NCI-H82 (cell line): ENCODE data around the gene GMPPA.
A peak's percentile ranks its signal among the peaks of the same experiment; 100 is the strongest.

ENCODE experiments used
- DNase-seq: peaks from one replicate; lab custom pipeline; 2025; lab: John Stamatoyannopoulos, UW

The GMPPA gene

DNA sequence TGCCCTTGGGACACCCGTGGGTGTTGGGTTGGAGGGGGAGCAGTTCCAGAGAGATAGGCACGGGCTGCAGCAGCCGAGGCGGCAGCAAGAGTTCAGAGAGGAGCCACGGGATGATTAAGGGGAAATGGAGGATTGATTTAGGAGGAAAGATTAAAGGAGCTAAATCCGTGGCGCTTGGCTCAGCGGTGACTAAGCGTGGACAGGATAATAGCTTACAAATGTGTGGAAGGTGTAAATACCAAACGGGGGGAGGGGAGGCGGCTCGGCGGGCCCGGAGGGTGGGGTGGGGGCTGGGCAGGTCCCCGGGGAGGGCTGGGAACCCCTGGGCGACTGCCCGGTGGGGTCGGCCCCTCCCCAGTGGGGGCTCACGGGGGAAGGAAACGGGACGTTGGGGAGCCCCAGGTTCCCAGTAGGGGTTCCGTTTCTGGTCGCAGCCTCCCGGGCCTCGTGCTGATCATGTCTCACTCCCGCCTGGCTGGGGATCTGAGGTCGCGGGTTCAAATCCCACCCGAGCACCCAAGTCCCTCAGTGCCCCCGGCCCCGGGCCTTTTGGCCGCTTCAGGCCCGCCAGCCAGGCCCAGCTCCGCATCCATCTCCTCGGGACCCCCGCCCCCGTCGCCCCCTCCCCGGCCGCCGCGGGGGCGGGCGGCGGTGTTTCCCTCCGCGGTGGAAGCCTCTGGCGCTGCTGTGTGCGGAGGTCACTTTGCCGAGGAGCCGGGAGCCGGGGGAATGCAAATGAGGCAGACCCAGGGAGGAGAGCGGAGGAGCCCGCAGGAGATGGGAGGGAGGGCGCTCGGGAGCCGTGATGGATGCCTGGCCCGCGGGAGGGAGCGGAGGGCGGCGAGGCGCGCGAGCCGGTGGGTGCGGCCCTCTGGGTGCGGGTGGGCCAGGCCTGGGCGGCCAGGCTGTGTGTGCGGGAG is 23.7 kb downstream of the GMPPA start:
- peak; percentile 96 for DNase-seq

DNA sequence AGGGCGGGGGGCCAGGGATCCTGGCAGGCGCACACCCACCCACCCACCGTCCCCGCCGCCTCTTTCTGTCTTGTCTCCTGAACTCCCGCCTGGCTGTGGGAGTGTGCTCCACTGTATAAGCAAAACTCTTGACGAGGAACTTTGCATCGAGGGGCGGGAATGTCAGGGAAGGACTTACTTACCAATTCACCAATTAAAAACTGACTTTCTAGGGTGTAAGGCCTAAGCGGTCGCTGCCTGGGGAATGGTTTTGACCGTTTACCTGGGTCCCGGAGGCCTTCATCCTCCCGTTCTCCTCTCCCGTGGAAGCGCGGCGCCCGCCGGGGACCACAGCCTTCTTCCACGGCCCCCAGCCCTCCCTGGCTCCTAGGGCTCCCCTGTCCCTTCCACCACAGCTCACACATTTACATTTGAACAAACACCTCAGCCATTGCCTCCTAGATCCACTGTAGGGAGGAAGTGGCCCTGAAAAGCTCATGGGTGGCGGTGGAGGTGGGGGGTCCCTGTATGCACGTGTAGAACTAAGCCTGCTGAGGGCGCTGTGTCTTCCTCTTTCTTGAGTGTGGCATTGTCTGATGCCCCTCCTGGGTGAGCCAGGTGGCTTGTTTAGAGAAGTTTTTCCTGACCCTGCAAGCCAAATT is 24.5 kb downstream of the GMPPA start:
- peak; percentile 51 for DNase-seq

DNA sequence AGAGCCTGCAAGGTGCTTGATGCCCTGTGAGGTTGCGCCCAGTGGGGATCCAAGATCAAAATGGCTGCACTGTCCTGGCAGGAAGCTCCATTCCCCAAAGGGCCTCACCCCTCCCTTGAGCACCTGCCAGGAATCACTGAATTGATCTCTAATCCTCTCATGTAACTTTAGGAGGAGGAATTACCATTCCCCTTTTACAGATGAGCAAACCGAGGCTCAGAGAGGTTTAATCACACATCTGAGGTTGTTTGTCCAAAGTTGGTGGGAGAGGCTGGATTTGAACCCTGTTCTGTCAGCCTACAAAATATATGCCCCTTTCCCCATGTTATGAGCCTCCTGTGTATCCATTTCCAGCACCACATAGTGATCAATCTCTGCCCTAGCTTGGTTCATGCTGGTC is 26.1 kb downstream of the GMPPA start:
- no peak for DNase-seq

DNA sequence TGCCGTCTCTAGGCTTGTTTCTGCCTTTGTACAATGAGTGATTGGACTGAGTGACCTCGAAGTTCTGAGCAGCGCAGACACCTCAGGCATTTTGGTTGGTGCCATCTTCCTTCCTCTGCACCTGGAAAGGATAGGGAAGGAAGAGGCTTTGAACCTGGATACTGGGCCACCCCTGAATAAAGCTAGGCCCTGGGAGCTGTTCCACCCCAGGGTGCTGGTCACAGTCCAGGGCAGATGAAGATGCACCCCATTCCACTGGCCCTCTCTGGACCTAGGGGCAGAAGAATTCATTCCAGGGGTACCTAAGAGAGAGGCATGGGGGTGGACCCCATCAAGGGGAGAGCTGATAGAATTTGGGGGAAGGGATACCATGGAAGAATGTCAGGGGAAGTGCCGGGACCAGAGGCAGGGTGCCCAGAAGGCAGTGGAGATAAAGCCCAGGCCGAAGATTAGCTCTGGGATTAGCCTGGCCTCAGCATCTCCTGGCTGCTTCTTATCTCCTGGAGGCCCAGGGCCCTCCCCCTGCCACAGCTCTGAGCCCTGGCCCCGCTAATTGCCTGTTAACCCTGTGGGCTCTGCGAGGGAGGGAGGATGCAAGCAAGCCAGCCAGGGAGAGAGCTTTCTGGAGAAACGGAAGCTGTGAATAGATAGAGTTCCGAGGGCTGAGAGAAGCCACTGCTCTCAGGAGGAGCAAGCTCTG is 27.0 kb downstream of the GMPPA start:
- peak; percentile 99 for DNase-seq

DNA sequence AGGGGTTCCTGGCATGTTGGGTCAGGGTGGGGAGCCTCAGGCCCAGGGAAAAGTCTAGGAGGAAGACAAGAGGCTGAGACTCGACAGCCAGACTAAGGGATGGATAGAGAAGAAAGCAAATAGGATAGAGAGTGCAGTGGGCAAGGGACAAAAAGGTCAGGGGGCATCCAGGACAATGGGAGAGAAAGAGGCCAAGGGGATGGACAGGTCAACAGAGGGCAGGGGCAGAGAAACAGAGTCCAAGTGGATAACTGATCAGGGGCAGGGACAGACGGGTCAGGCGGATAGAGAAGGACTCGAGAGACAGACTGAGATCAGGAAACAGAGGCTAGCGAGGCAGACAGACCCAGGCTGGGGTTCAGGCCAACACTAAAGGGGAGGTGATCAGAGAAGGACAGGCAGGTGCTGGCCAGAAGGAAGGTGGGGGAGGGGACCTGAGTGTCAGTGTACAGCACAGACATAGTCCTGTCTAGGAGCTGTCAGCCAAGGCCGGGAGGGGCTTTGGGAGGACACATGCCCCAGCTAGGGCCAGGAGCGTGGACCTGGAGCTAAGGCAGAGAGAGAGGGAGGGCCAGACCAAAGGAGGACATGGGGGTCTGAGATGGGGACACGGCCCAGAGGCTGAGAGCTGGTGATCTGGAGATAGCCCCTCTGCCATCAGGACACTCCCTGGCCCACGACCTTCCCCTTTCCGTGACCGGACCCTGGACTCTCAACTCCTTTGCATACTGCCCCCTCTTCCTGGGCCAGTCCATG is 27.8 kb downstream of the GMPPA start:
- peak; percentile 52 for DNase-seq

DNA sequence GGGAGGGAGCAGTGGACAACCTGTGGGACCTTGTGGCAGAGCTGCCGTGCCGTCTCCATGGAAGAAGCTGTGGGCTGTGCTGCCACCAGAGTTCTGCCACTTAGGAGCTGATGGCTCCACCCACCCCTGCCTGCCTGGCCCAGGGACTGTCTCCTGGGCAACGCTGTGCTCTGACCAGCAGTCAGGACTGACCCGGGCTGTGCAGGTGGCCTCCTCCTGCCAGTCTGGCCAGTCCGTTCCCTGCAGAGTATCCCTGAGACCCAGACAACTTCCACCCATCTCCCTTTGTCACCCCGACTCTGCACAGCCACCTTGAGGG is 28.3 kb downstream of the GMPPA start:
- no peak for DNase-seq

DNA sequence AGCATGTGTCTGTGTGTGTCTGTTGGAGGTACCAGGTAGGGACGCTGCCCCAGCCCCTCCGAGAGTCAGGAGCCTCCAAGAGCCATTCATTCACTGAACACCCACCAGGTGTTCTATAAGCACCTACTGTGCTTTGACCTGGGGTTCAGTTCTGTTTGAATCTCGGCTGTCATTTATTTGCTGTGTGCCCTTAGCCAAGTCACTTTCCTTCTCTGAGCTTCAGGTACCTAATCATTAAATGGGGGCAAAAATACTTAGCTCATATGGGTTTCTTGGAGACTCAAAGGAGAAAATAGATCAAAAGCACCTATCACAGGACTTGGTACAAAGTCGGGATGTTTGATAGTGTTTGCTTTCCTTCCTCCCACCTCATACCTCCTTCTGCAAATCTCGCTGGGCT is 28.8 kb downstream of the GMPPA start:
- no peak for DNase-seq

DNA sequence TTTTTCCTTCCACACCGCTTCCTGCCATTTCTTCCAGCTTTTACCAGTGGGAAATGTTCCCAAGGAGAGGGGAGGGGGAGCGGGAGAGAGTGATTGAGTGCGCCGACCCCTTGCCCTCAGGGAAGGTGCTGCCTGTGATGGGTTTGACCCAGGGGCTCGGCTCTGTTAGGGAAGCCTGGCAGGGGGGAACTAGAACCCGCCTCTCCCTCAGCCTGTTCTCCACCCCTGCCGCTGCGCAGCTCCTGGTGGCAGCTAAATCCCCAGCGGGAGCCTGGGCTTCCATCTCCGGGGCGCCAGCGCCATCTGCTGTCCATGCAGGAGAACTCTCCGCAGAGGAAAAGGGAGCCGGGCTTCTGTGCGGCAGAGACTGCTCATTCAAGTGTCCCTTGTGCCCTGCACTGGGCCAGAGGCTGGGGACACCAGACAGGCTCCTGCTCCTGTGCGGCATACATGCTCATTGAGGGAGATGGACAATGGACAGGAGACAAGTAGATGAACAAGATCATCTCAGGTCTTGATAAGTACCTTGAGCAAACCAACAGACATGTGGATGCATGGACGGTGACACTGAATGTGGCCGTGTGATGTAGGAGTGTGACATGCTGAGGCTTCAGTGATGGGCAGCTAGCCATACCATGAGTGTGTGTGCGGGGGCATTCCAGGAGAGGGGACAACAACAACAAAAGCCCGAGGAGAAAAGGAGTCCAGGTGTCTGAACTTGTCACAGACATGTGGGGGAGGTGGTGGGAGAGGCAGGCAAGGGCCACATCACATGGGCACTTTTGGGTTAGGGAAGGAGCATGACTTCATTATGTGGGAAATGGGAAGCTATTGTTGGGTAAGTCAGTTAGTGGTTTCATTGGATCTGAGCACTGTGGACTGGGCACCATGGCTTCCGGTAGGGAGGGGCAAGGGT is 31.6 kb downstream of the GMPPA start:
- DNase-seq: peak; percentile 96

DNA sequence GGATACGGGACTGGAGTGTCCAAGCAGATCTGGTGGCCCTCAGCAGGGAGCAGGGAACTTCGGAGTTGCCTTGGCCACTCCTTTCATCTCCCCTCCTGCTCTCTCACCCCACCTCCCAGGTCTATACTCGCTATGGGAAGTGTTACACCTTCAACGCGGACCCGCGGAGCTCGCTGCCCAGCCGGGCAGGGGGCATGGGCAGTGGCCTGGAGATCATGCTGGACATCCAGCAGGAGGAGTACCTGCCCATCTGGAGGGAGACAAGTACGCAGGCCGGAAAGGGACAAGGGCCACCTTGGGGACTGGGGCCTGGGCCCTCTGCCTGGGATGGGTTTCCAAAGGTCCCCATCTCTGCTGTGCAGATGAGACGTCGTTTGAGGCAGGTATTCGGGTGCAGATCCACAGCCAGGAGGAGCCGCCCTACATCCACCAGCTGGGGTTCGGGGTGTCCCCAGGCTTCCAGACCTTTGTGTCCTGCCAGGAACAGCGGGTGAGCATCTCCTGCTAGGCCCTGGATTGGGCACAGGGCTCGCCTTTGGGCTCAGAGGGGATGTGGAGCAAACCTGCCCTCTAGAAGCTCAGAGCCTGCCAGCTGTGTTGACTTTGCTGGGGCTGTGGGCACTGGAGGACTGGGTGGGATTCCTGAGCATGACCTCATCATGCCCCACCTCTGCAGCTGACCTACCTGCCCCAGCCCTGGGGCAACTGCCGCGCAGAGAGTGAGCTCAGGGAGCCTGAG is 33.1 kb downstream of the GMPPA start:
- no peak for DNase-seq

DNA sequence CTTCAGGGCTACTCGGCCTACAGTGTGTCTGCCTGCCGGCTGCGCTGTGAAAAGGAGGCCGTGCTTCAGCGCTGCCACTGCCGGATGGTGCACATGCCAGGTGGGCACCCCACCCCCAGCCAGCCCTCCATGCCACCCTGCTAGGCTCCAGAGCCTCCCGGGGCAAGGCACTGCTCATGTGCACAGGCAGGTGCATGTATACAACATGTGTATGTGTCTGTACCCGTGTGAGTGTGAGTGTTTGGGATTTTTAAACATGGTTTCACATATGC is 33.6 kb downstream of the GMPPA start:
- no peak for DNase-seq

DNA sequence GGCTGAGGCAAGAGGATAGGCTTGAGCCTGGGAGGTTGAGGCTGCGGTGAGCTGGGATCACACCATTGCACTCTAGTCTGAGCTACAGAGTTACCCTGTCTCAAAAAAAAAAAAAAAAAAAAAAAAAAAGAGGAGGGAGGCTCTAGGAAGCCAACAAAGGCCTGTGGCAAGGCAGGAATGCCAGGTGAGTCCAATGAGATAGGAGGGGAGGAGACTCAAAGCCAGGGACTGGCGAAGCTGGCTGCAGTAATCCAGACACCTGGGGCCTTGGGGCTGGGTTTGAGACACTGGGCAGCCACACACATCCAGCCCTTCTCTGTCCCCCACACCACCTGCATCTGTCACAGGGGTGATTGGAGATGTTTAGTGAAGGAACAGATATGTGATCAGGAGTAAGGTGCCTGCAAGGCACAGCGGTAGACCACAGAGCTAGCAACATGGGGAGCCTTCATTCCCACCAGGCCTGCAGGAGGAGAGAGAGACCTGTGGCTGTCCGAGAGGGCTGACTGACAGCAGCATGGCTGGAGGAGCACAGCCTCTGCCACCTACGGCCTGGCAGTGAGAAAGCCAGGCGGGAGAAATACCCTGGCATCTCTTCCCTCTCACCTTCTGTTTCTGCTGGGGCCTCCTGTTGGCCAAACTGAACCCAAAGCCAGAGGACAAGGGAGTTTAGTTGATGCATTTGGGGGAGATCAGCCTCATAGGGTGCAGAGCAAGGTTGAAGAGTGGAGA is 35.4 kb downstream of the GMPPA start:
- DNase-seq: no peak

DNA sequence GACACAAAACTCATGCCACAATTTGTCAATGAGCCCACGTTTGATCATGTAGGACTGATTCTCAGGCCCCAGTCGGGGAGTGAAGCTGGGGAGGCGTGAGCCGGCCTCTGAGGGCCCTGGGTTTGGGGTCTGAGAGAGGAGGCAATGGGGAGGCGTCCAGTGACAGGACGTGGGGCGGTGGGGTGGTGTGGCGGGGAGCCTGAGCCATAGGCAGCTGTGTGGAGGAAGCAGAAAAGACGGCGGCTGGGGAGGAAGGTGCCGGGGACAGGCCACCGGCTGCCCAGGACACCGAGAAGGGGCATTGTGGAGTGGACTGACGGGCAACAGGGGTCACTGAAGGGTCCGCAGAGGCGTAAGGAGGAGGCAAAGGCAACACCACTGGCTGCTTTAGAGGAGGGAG is 37.7 kb downstream of the GMPPA start:
- no peak for DNase-seq

DNA sequence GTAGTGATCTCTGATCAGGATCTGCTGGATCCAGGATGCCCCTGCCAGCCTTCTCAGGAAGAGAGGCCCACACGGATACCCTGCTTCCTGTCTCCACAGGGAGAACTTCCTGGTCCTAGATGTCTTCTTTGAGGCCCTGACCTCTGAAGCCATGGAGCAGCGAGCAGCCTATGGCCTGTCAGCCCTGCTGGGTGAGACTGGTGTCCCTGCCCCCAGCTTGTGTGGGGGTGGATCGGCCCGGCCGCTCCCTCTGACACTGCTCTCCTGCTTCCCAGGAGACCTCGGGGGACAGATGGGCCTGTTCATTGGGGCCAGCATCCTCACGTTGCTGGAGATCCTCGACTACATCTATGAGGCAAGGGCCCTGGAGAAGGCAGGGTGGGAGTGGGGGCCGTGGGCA is 38.3 kb downstream of the GMPPA start:
- DNase-seq: no peak

DNA sequence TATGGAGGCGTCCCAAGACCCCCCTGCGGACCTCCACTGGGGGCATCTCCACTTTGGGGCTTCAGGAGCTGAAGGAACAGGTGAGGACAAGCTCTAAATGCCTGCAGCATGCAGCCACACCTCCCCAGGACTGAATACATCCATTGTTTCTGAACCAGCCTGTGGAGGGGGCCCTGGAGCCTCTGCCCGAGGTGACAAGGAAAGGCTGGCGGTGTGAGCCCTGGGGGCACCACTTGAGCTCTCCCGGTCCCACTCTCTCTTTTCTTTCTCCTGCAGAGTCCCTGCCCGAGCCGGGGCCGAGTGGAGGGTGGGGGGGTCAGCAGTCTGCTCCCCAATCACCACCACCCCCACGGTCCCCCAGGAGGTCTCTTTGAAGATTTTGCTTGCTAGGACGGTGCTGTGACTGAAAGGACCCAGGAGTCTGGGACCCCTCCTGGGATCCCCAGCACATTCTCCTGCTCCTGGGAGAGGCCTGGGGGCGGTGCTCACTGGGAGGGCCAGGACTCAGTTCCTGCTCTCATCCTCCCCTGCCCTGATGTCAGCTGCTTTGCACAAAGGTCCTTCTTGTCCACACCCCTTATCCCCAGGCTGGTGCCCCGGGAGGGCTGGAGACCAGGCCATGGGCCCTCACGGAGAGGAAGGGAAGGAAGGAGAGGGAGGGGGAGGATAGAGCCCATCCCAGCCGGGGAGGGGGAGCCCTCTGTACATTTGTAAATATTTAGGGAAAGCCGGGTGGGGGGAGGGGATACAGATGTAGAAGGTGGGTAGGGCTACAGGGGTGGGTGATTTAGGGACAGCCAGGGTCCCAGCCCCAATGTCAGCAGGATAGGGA is 39.2 kb downstream of the GMPPA start:
- DNase-seq: no peak

DNA sequence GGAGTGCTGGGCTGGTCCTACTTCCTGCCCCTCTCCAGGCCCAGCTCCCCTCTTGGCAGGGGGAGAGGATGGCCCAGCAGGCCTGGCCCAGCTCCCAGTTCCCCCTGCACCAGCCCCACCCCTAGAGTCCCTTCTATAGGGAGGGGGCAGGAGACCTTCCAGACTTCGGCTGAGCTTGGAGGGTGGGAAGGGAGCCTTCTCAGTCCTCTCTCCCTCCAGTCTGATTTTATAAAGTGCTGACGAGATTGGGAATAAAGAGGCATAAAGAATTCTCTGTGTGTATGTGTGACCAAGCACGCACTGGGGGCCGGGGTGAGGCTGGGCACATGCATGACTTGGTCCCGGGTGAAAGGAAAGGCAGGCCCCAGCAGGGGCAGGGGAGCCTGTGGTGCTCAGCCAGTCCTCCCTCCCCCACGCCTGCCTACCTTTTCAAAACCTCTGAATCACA is 39.8 kb downstream of the GMPPA start:
- no peak for DNase-seq

DNA sequence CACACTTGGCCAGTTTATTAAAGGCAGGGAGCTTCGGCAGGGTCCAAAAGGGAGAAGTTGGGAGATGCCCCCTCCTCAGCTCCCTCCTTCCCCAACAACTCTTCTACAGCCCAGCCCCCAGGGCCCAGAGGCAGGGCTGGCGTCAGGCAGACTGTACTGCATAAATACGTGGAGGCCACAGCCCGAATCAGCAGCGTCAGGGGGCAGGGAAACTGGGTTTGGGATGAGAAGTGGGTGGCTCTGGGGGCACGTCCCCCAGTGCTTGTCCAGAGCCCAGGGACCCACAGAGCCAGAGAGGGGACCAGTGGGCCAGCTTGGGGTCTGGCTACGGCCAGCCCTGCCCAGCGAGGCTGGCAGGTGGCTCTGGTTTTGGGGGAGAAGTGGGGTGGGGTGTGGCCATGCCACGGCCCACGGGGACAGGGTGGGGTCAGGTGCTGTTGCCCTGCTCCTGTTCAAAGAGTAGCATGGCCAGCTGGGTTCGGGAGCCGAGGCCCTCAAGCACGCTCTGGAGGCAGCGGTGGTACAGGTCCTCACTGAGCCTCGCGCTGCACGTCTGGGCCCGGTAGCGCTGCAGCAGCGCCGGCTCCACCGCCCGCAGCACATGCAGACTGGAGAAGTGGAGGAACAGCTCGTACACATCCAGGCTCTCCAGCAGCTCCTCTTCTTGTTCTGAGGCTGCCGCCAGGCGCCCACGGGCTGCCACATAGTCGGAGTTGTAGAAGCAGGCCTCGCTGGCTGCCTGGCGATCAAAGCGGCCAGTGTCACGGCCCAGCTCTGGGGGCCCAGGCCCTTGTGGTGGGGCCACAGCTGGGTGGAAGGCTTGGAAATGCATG is 40.5 kb downstream of the GMPPA start:
- no peak for DNase-seq

DNA sequence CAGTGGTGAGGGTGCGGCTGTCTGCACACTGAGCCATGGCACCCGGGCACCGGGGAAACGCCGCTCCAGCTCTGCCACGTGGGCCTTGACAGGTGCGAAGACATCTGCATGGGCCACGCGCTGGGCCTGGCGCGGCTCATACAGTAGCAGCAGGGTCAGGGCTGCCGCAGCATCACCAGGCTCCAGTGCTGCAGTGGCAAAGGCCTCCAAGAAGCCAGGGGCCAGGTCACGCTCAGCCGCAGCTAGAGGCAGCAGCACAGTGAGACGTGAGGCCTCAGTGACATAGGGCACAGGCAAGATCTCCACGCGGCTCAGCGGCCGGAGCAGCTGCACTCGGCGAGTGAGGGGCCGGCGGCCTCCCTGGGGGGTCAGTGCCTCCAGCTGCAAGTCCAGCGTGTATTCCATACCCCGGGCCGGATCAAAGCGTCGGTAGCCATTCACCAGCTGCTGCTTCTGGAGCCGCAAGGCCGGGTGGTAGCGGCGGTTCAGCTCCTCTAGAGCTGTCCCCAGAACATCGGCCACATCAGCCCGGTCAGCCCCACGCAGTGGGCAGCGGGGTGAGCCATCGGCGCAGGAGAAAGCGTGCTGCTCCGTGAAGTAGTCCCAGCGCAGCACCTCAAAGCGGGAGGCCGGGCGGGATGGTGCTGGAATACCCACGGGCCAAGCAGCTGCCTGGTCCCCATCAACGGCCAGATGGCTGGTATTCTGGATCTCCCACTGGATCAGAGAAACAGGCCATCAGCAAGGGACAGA is 41.4 kb downstream of the GMPPA start:
- DNase-seq: no peak
